ENCODE data around the gene NFATC1.

Gene NFATC1

GRCh38 chr18:79554945-79555645 is 159.4 kb downstream of the NFATC1 start:
- DNase-seq (ENCODE audit: low read depth) = no peak
- no peak overlapping the region for H3K4me3 ChIP-seq (ENCODE audit: low read depth, low read length)

DNA sequence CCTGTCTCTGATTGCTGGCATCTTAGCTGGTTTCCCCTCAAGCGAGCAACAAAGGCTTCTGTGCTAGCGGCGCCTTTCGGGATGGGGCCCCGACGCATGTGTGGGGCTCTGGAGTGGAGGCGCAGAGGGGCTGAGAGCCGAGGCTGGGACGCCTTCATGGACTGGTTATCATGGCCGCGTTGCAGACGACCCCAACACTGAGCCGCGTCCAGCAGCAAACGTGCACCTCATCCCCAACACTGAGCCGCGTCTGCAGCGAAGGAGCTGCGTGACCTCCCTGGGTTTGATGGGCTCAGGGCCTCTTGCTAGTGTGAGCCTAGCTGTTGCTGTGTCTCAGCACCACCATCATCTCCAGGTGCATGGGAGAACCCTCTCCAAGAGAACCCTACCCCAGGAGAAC is 160.2 kb downstream of the NFATC1 start:
- DNase-seq (ENCODE audit: low read depth) = no peak
- no peak overlapping the region for H3K4me3 ChIP-seq (ENCODE audit: low read depth, low read length)

DNA sequence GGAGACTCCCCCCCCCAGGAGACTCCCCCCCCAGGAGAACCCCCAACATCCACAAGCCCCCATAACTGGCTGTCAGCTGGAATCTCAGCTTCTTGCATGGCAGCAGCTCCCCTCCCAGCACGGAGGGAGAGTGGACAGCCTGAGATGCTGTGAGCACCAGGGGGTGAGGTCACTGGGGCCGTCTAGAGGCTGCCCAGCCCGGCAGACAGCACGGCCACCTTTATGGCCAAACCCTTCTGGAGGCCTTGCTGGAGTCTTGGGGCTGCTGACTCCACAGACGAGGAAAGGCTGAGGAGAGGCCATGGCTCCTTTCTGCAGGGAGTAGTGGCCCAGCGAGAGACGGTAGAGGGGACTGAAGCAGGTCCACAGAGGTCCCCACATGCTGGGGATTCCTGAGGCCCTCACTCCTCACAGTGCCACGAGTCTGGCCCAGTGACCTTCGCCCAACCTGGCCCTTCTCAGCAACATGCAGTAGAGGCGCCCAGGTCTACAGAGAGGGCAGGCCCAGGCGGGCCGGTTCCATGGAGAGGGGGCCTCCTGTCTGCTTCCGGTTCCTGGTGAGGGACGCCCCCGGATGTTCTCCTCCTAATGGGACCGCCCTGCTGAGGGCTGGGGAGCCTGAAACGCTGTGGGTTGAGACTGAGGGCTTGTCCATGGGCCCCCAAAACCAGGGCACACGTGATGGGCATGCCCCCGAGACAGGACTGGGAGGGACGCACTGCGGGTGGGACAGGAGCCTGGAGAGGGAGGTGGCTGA is 161.3 kb downstream of the NFATC1 start:
- no peak for DNase-seq (ENCODE audit: low read depth)
- H3K4me3 ChIP-seq (ENCODE audit: low read depth, low read length) = no peak overlapping the region

DNA sequence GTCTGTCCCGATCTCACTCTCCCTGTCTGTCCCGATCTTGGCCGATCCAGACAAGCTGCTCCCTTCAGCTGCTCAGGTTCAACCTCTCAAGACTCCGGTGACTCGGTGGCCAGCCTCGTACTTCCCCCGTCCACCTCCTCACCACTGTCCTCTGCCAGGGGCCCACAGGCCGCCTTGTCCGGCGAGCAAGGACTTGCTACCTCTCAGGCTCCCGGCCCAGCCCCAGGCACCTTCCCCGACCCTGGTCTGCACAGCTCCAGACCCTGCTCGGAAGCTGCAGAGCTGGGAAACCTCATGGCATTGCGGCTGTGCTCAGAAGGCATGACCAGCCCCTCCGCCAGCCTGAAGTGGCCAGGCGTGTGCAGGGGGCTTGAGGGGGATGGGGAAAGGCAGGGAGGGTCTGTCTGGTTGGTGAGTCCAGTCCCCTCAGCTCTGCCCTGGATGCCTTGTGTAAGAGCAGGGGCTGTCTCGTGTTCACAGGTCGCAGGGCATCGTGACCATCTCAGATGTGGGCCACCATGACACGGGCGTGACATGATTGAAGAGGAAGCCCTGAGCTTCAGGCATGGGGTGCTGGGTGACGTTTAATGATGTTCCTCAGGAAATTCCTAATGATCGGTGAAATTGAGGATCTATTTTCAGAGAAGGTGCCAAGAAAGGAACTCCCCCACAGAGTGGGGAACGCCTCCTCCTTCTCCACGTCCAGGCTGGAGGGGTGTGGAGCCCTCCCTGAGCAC is 162.6 kb downstream of the NFATC1 start:
- no peak overlapping the region for H3K4me3 ChIP-seq (ENCODE audit: low read depth, low read length)
- DNase-seq (ENCODE audit: low read depth) = no peak

DNA sequence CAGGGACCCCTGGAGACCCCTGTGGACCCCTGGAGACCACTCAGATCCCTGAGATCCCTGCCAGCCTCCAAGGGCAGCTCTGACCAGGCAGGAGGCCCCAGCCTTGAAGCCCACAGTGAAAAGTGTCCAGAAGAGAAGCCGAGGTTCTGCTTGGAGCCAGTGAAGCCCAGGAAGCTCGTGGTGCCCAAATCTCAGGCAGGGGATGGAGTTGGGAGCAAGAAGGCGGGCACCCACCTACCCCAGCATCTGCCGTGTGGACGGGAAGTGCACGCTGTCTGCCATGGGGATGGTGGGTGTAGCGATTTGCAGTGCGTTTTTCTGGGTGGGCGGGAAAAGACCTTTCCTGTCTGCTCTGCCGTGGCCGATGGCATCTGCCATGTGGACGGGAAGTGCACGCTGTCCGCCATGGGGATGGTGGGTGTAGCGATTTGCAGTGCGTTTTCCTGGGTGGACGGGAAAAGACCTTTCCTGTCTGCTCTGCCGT is 163.2 kb downstream of the NFATC1 start:
- H3K4me3 ChIP-seq (ENCODE audit: low read depth, low read length) = no peak overlapping the region
- no peak for DNase-seq (ENCODE audit: low read depth)

DNA sequence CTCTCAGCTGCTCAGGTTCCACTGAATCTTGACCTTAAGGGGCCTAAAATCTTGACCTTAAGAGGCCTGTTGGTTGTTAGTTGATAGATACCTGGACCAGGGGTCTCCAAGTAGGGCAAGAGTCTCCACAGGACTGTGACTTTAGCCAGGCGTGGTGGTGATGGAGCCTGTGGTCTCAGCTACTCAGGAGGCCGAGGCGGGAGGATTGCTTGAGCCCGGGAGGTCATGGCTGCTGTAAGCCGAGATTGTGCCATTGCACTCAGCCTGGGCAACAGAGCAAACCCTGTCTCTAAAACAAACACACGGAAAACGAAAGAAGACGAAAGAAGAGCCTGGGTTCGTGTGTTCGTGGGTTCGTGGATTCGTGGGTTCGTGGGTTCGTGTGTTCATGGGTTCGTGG is 163.7 kb downstream of the NFATC1 start:
- no peak for DNase-seq (ENCODE audit: low read depth)
- no peak overlapping the region for H3K4me3 ChIP-seq (ENCODE audit: low read depth, low read length)

- no peak overlapping the region for H3K4me3 ChIP-seq (ENCODE audit: low read depth, low read length)
- no peak for DNase-seq (ENCODE audit: low read depth)
Measured at GRCh38 chr18:79560042-79560860, 164.5 kb downstream of the NFATC1 start.

DNA sequence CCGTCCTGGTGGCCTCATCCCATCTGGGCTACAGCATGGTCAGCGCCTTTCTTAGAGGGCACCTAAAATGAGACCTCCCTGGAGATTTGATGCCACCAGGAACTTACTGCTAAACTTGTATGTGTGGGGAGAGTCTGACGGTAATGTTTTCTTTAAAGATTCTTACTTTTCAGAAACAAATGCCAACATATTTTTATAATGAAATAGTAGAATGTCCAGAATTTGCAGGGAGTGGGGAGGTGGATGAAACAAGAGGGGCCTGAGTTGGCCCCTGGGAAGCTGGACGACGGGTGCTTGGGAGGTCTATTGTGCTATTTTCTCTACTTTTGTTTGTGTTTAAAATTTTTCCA is 165.1 kb downstream of the NFATC1 start:
- H3K4me3 ChIP-seq (ENCODE audit: low read depth, low read length) = no peak overlapping the region
- DNase-seq (ENCODE audit: low read depth) = no peak

GRCh38 chr18:79563949-79564348 is 168.2 kb downstream of the NFATC1 start:
- no peak overlapping the region for H3K4me3 ChIP-seq (ENCODE audit: low read depth, low read length)
- no peak for DNase-seq (ENCODE audit: low read depth)

- H3K4me3 ChIP-seq (ENCODE audit: low read depth, low read length) = no peak overlapping the region
- no peak for DNase-seq (ENCODE audit: low read depth)
Measured at GRCh38 chr18:79564441-79564840, 168.7 kb downstream of the NFATC1 start.

- no peak for DNase-seq (ENCODE audit: low read depth)
Measured at GRCh38 chr18:79566771-79567431, 171.2 kb downstream of the NFATC1 start.

DNA sequence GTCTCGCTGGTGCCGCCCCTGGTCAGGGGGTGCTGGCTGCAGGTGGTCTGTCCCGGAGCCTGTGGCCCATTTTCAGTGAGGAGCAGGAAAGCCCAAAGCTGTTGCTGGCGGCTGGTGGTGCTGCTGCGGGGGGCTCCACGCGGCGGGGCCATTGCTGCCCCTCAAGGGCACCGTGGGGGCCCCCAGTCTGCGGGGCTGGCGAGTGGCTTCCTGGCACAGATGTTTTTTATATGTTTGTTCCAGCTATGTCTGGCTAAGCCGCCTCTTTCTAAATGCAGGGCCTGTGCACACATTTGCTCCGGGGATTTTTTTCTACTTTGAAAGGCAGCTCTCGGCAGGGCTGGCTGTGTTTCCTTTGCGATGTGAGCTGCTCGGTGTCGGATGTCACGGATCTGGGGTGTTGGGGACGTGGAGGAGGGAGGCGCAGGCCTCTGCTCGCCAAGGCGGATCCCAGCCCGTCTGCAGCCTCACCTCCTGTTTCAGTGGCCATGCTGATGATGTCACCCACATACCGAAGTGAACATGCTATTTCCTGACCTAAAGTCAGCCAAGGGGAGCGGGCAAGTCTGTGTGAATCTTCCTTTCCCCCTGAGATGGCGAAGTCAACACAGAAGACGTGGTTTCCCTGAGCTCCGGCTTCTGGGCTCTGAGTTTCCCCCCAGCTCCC is 171.9 kb downstream of the NFATC1 start:
- H3K4me3 ChIP-seq (ENCODE audit: low read depth, low read length) = no peak overlapping the region
- peak; percentile 92 for DNase-seq (ENCODE audit: low read depth)

More at GRCh38 chr18:79566771-79567431, 171.2 kb downstream of the NFATC1 start:
- H3K4me3 ChIP-seq (ENCODE audit: low read depth, low read length) = no peak overlapping the region

DNA sequence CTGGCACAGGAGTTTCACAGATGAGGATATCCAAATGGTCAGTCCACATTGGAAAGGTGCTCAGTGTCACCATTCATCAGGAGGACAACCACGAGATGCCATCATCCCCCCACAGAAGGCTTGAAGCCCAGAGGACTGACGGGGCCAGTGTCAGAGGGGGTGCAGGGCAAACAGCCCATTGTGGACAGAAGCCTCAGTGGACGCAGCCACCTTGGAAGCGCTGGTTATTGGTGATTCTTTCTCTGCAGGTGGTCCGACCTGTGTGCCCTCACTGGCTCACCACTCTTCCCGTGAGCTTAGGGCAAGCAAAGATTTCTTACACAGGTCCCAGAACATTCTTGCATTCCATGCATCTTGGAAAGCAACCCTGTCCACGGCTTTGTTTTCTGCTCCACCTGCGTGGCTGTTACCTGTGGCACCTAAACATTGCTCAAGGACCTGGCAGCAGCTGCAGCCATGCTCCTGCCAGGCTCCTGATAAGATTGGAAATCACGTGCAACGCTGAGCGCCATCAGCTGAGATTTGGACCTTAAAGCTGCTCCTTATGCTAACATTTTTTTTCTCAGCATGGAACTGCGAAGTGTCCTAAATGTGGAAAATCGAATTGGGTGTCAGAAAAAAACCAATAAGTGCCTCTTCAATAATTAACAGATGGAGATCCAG is 172.9 kb downstream of the NFATC1 start:
- DNase-seq (ENCODE audit: low read depth) = no peak
- H3K4me3 ChIP-seq (ENCODE audit: low read depth, low read length) = no peak overlapping the region

DNA sequence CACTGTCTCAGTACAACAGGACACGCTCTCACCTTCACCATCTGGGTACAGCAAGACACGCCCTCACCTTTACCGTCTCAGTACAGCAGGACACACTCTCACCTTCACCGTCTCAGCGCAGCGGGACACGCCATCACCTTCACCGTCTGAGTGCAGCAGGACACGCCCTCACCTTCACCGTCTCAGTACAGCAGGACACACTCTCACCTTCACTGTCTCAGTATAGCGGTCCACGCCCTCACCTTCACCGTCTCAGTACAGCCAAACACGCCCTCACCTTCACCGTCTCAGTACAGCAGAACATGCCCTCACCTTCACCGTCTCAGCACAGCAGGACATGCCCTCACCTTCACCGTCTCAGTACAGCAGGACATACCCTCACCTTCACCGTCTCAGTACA is 174.0 kb downstream of the NFATC1 start:
- DNase-seq (ENCODE audit: low read depth) = no peak

GRCh38 chr18:79570266-79571201 is 174.8 kb downstream of the NFATC1 start:
- H3K4me3 ChIP-seq (ENCODE audit: low read depth, low read length) = no peak overlapping the region
- DNase-seq (ENCODE audit: low read depth) = peak; percentile 70

More for the DNA sequence above, 174.0 kb downstream of the NFATC1 start:
- H3K4me3 ChIP-seq (ENCODE audit: low read depth, low read length) = no peak overlapping the region

DNA sequence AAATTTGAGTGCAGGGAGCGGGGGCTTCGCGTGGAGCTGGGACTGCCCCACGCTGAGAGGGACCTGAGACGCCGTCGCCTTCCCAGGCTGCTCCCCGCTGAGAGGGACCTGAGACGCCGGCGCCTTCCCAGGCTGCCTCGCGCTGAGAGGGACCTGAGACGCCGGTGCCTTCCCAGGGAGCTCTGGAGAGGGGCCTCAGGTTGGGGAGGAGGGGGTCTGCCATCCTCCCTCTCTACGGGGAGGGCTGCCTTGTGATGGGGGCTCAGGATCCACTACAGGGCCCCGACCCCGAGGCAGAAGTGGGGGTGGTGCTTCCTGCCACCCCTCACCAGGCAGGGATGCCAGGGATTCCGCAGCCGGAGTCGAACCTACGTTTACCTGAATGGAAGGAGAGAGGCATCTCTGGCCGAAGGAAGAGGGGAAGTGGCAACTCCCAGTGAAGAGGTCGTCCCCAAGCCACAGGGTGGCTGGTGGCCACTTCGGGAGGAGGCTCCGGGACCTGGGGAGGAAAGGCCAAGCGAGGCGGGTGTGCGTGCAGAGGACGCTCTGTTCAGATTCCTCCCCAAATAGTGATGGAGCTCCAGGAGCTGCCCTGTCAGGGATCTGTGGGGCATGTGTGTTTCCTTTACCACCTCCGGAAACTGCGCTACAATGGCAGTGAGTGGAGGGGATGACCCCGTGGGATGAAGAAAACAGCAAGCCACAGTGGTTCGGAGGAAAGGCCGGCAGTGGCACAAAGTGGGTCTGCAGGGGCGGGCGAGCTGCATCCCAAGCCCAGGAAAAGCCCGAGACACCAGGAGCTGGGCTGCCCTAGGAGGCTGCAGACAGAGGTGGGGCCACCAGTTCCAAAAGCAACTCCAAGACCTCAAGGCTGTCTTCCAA is 175.7 kb downstream of the NFATC1 start:
- no peak overlapping the region for H3K4me3 ChIP-seq (ENCODE audit: low read depth, low read length)
- no peak for DNase-seq (ENCODE audit: low read depth)

All from skeletal muscle cell (primary cell).